RWPE2 (cell line): ENCODE results near the gene THAP4.
"Not testable (repeated sequence)": the region's sequence is repeated elsewhere in the genome, so short reads cannot be mapped to it uniquely, and the experiment has no call there.

Experiments
- ATAC-seq: fragments of 200-7000 bp; cut with Tn5 transposase; 3 replicates; pipeline ENCODE4 v1.9.1; 2021; ENCODE audit warnings: low read depth
- DNase-seq: peaks from one replicate; pipeline ENCODE4 v3.0.0-alpha.2; 2020; ENCODE audit warnings: low spot score
- H3K27ac ChIP-seq: fragments of 450-650 bp; 2 replicates; pipeline ENCODE4 v1.5.1; 2017; ENCODE audit warnings: mild to moderate bottlenecking; ENCODE audit not compliant: poor library complexity, severe bottlenecking
- H3K27me3 ChIP-seq: fragments of 250-450 bp; sonication (Bioruptor Pico); 2 replicates; pipeline ENCODE4 v1.5.1; 2021; ENCODE audit warnings: mild to moderate bottlenecking, moderate library complexity; ENCODE audit not compliant: insufficient read depth, poor library complexity, severe bottlenecking
- H3K36me3 ChIP-seq: fragments of 250-450 bp; sonication (Bioruptor Pico); 2 replicates; pipeline ENCODE4 v1.5.1; 2020; ENCODE audit warnings: low read depth, mild to moderate bottlenecking, moderate library complexity
- H3K4me1 ChIP-seq: fragments of 250-450 bp; sonication (Bioruptor Pico); 2 replicates; pipeline ENCODE4 v1.5.1; 2021; ENCODE audit warnings: mild to moderate bottlenecking, moderate library complexity; ENCODE audit not compliant: insufficient read depth, poor library complexity, severe bottlenecking
- H3K4me3 ChIP-seq: fragments of 250-450 bp; sonication (Bioruptor Pico); 2 replicates; pipeline ENCODE4 v1.5.1; 2021; ENCODE audit warnings: mild to moderate bottlenecking, moderate library complexity; ENCODE audit not compliant: severe bottlenecking
- H3K9me3 ChIP-seq: fragments of 250-450 bp; sonication (Bioruptor Pico); 2 replicates; pipeline ENCODE4 v1.5.1; 2021; ENCODE audit warnings: mild to moderate bottlenecking, moderate library complexity; ENCODE audit not compliant: severe bottlenecking
- TF ChIP-seq, protein P1 (sequence below): fragments of 450-650 bp; IDR thresholded peaks from one replicate; pipeline ENCODE4 v1.5.1; 2017; ENCODE audit warnings: mild to moderate bottlenecking, moderate library complexity; ENCODE audit not compliant: poor library complexity, severe bottlenecking

Gene THAP4

DNA sequence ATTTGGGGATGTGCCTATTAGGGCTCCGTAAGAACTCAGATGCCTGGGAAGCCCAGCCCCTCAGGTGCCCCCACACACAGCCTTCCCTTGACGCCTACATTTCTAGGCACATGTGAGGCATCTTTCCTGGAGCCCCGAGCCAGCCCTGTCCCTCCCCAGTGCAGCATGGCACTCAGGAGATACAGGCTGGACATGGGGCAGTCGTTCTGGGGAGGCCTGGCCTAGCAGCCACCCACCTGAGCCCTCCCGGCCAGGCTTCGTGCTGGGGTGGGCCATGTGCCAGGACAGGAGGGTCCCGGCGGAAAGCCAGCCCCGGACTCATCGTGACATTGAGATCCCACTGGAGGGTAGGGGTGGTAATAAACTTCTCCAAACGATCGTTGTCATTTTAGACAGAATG, 63.2 kb downstream of the THAP4 start:
- no peaks in the 10 kb centered on the region for H3K4me1 ChIP-seq
- no peaks in the 10 kb centered on the region for H3K9me3 ChIP-seq
- H3K36me3 ChIP-seq: peaks cover 9% of the 10 kb centered on the region
- no peaks in the 10 kb centered on the region for H3K27me3 ChIP-seq
- TF ChIP-seq, protein P1, sequence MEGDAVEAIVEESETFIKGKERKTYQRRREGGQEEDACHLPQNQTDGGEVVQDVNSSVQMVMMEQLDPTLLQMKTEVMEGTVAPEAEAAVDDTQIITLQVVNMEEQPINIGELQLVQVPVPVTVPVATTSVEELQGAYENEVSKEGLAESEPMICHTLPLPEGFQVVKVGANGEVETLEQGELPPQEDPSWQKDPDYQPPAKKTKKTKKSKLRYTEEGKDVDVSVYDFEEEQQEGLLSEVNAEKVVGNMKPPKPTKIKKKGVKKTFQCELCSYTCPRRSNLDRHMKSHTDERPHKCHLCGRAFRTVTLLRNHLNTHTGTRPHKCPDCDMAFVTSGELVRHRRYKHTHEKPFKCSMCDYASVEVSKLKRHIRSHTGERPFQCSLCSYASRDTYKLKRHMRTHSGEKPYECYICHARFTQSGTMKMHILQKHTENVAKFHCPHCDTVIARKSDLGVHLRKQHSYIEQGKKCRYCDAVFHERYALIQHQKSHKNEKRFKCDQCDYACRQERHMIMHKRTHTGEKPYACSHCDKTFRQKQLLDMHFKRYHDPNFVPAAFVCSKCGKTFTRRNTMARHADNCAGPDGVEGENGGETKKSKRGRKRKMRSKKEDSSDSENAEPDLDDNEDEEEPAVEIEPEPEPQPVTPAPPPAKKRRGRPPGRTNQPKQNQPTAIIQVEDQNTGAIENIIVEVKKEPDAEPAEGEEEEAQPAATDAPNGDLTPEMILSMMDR: no peak
- DNase-seq (peak; percentile 46), ATAC-seq (no peak)
- no peak overlapping the region for H3K27ac ChIP-seq
- no peak overlapping the region for H3K4me3 ChIP-seq

DNA sequence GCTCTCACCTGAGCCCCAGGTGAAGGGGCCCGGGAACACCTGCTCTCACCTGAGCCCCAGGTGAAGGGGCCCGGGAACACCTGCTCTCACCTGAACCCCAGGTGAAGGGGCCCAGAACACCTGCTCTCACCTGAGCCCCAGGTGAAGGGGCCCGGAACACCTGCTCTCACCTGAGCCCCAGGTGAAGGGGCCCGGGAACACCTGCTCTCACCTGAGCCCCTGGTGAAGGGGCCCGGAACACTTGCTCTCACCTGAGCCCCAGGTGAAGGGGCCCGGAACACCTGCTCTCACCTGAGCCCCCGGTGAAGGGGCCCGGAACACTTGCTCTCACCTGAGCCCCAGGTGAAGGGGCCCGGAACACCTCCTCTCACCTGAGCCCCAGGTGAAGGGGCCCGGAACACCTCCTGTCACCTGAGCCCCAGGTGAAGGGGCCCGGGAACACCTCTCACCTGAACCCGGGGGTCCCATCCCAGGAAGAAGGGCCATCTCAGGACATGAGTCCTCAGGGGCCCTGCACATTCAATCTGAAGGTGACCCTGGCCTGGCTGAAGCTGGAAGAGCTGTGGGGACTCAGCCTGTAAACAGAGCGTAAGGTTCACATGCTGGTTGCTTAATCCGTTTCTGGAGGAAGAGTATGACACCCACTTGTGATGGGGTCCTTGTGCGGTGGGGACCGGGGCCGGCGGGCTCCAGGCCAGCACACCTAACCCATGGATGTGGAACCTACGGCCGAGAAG, 63.9 kb downstream of the THAP4 start:
- ATAC-seq: not testable (repeated sequence)

DNA sequence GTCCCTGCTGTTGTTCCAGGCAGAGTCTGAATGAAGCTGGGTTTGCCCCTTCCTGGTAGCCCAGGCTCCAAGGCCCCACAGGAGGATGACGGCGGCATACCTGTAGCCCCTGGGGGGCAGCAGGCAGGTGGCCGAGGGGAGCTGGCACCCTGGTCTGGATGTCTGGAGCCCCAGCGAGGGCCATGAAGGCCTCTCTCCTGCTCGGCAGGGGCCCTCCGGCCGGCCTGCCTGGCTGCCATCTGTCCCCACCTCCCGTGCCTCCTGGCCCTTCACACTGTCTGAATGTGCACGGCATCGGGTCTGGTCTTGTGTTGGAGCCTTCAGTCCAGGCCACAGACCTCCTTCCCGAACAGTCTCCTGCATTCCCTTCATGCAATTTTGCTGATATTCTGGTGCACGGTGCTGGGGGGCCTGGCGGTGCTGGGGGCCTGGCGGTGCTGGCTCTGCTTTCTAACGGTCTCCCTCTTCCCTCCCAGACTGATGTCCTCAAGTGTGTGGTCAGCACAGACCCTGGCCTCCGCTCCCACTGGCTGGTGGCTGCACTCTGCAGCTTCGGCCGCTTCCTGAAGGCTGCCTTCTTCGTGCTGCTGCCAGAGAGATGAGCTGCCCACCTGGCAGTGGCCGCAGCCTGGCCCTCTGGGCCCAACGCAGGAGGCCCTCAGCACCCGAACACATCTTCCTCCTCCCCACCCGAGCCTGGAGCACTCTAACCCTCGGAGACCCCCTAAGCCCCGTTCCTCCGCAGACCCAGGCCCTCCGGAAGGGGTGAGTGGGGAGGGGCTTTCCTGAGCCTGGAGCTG, 64.9 kb downstream of the THAP4 start:
- no peak for ATAC-seq
- no peak overlapping the region for H3K27ac ChIP-seq

More for the DNA sequence above, 63.9 kb downstream of the THAP4 start:
- peak; percentile 35 for DNase-seq
- not testable (repeated sequence) for H3K27ac ChIP-seq, H3K4me3 ChIP-seq, H3K36me3 ChIP-seq, H3K27me3 ChIP-seq, H3K9me3 ChIP-seq, H3K4me1 ChIP-seq

DNA sequence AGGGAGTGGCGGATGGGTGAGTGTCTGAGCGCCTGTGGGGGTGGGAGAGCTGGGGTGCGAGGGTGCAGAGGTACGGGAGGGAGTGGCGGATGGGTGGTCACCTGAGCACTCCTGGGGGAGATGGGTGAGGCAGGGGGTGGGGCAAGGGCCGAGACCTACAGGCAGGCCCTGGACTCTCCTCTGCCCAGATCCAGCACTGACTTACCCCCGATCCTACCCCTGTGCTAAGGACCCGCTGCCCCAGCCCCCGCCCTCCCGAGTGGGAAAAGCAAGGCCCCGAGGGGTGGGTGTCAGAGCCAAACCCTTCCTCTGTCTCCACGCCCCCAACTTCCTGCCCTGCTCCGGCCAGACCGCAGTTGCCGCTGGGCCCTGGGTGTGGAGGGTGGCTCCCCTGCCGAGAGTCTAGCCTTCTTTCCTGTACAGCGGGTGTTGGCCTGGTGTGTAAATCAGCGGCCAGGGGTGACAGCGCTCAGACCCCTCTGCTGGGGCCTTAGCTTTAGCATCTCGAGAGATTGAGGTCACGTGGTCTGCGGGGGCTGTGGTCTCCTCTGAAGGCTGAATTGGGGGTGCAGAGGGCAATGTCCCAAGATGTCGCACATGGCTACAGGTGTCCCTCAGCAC, 65.9 kb downstream of the THAP4 start:
- Histone ChIP-seq H3K27me3 (no peaks in the 10 kb centered on the region), H3K4me1 (no peaks in the 10 kb centered on the region), H3K4me3 (no peak overlapping the region), H3K36me3 (peaks cover 12% of the 10 kb centered on the region), H3K9me3 (no peaks in the 10 kb centered on the region), H3K27ac (no peak overlapping the region)
- ATAC-seq (no peak), DNase-seq (peak; percentile 59)
- TF ChIP-seq, protein P1: no peak

More for the DNA sequence above, 64.9 kb downstream of the THAP4 start:
- no peaks in the 10 kb centered on the region for H3K4me1 ChIP-seq
- peaks cover 12% of the 10 kb centered on the region for H3K36me3 ChIP-seq
- H3K4me3 ChIP-seq: no peak overlapping the region
- TF ChIP-seq, protein P1: no peak
- no peaks in the 10 kb centered on the region for H3K27me3 ChIP-seq
- no peaks in the 10 kb centered on the region for H3K9me3 ChIP-seq
- peak; percentile 38 for DNase-seq

DNA sequence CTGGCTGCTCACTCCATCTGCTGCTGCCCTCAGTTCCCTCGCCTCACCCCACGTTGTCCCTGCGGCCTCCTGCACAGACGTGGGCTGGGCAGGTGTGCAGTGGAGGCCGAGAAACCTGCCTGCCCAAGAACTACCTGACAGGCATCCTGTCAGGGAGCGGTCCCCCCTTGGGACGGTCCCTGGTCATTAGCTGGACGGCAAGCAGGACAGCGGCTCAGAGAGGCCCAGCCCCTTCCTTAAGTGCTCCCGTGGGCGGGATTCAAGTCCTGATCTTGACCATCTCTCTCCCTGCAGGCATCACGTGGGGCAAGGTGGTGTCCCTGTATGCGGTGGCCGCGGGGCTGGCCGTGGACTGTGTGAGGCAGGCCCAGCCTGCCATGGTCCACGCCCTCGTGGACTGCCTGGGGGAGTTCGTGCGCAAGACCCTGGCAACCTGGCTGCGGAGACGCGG, 67.1 kb downstream of the THAP4 start:
- TF ChIP-seq, protein P1: no peak
- H3K4me3 ChIP-seq: no peak overlapping the region
- DNase-seq (peak; percentile 46), ATAC-seq (no peak)
- H3K9me3 ChIP-seq: no peaks in the 10 kb centered on the region
- H3K4me1 ChIP-seq: no peaks in the 10 kb centered on the region
- H3K36me3 ChIP-seq: peaks cover 12% of the 10 kb centered on the region
- H3K27me3 ChIP-seq: no peaks in the 10 kb centered on the region
- H3K27ac ChIP-seq: no peak overlapping the region
